HFF-Myc (cell line): ENCODE data around the gene RS1.

Source experiments
- DNase-seq: peaks from one replicate; pipeline ENCODE4 v3.0.0-alpha.2; 2011; ENCODE audit warnings: low read depth; ENCODE audit errors: extremely low read depth
- H3K4me3 ChIP-seq: replicated peaks from 2 replicates; pipeline ENCODE4 v1.5.1; 2011; ENCODE audit warnings: low read depth, mild to moderate bottlenecking, control low read depth, low read length
- CTCF ChIP-seq: IDR thresholded peaks from 2 replicates; pipeline ENCODE4 v1.5.1; 2012; ENCODE audit warnings: mild to moderate bottlenecking, low read depth, low read length, control low read depth; ENCODE audit errors: missing control alignments

The RS1 gene

GRCh38 chrX:18591834-18592233 is 80.1 kb downstream of the RS1 start:
- no peak for DNase-seq
- no peak overlapping the region for H3K4me3 ChIP-seq
- TF ChIP-seq CTCF = no peak
